Measurements from ENCODE around the gene RABL6.

Gene RABL6

DNA sequence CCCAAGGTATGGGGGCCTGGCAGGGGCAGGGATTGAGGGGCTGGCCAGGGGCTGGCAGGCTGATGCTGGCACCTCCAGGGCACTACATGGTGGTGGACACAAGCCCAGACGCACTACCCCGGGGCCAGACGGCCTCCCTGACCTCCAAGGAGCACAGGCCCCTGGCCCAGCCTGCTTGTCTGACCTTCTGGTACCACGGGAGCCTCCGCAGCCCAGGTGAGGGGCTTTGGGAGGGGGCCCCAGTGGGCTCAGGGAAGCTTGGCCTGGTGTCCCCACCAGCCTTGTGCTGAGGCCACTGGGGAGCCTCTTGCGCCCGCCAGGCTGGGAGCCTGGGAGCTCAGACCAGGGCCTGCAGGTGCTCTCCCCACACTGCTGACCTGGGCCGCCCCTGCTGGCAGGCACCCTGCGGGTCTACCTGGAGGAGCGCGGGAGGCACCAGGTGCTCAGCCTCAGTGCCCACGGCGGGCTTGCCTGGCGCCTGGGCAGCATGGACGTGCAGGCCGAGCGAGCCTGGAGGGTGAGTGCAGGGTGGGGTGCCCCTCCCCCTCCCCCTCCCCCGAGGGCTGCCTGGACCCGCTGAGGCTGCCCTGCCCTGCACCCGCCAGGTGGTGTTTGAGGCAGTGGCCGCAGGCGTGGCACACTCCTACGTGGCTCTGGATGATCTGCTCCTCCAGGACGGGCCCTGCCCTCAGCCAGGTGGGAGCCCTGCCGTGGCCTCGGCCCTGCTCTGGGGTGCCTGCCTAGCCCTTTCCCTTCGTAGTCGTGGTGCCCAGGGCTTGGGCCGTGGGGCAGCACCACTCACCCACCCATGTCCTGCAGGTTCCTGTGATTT is 50.0 kb downstream of the RABL6 start:
- DNase-seq, result no peak
- TF ChIP-seq, protein P1, sequence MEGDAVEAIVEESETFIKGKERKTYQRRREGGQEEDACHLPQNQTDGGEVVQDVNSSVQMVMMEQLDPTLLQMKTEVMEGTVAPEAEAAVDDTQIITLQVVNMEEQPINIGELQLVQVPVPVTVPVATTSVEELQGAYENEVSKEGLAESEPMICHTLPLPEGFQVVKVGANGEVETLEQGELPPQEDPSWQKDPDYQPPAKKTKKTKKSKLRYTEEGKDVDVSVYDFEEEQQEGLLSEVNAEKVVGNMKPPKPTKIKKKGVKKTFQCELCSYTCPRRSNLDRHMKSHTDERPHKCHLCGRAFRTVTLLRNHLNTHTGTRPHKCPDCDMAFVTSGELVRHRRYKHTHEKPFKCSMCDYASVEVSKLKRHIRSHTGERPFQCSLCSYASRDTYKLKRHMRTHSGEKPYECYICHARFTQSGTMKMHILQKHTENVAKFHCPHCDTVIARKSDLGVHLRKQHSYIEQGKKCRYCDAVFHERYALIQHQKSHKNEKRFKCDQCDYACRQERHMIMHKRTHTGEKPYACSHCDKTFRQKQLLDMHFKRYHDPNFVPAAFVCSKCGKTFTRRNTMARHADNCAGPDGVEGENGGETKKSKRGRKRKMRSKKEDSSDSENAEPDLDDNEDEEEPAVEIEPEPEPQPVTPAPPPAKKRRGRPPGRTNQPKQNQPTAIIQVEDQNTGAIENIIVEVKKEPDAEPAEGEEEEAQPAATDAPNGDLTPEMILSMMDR (IDR thresholded peaks at IDR 0.05; ENCODE audit: low read depth, low read length, missing control alignments), result no peak
- in situ Hi-C loops (cut with HindIII; ENCODE audit: low pct_ligation_motif_present, low sequenced_read_pairs), result no loop called here
- Histone ChIP-seq H3K27ac (no peak overlapping the region), H3K27me3 (replicated peaks) (no peaks in the 10 kb centered on the region), H3K4me3 (ENCODE audit: low read depth, low read length) (no peak overlapping the region), H3K36me3 (replicated peaks) (peaks cover 26% of the 10 kb centered on the region)

GRCh38 chr9:136858452-136858843 is 50.7 kb downstream of the RABL6 start:
- Histone ChIP-seq H3K4me3 (ENCODE audit: low read depth, low read length) (no peak overlapping the region), H3K27ac (no peak overlapping the region), H3K36me3 (replicated peaks) (peaks cover 31% of the 10 kb centered on the region), H3K27me3 (replicated peaks) (no peaks in the 10 kb centered on the region)
- in situ Hi-C loops (cut with HindIII; ENCODE audit: low pct_ligation_motif_present, low sequenced_read_pairs), result no loop called here
- no peak for DNase-seq
- TF ChIP-seq, protein P1 (IDR thresholded peaks at IDR 0.05; ENCODE audit: low read depth, low read length, missing control alignments), result no peak

DNA sequence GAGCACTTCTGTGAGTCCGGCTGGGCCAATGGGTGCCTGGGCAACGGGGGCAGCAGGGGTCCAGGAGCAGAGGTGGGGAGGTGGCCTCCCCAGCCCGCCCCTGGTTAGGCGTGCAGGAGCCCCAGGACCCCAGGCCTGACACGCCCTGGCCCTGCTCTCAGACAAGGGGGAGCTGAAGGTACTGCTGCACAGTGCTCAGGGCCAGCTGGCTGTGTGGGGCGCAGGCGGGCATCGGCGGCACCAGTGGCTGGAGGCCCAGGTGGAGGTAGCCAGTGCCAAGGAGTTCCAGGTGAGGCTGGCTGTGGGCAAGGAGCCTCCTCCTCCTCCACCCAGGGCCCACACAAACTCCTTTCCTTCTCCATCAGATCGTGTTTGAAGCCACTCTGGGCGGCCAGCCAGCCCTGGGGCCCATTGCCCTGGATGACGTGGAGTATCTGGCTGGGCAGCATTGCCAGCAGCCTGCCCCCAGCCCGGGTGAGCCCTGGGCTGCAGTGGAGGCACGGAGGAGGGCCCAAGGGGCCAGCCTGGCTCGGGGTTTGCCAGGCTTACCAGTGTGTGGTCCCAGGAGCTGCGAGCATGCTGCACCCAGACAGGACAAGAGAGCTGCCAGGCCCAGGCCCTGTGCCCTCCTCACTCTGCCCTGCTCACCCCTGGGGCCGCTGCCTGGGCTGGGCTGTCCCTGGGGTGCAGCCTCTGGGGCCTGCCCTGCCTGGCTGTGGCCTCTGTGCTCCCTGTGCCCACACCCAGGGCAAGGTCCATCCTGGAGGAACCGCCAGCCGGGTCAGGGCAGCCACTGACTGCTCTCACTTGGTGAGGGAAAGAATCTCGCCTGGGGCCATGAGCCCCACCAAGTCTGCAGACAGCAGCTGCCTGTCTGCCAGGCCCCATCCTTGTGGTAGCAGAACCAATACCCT is 51.4 kb downstream of the RABL6 start:
- TF ChIP-seq, protein P1 (IDR thresholded peaks at IDR 0.05; ENCODE audit: low read depth, low read length, missing control alignments), result no peak
- peaks cover 35% of the 10 kb centered on the region for H3K36me3 ChIP-seq (replicated peaks)
- H3K27me3 ChIP-seq (replicated peaks), result no peaks in the 10 kb centered on the region
- H3K4me3 ChIP-seq (ENCODE audit: low read depth, low read length), result no peak overlapping the region
- DNase-seq, result no peak
- no peak overlapping the region for H3K27ac ChIP-seq
- in situ Hi-C loops (cut with HindIII; ENCODE audit: low pct_ligation_motif_present, low sequenced_read_pairs), result no loop called here

DNA sequence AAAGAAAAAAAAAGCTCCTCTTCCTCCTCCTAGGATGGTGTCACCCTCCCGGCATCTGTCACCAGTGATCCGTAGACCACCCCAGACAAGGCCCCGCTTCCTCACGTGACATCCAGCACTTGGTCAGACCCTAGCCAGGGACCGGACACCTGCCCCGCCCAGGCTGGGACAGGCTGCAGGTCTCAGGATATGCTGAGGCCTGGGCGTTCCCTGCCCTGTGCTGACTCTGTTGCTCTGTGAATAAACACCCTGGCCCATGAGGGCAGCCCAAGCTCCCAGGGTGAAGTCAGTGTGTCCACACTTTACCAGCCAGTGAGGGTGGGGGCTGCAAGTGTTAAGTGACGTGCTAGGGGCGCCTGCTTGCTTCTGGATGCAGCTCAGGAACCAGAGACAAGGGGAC is 52.8 kb downstream of the RABL6 start:
- H3K36me3 ChIP-seq (replicated peaks), result peaks cover 35% of the 10 kb centered on the region
- TF ChIP-seq, protein P1 (IDR thresholded peaks at IDR 0.05; ENCODE audit: low read depth, low read length, missing control alignments), result no peak
- no peak overlapping the region for H3K27ac ChIP-seq
- in situ Hi-C loops (cut with HindIII; ENCODE audit: low pct_ligation_motif_present, low sequenced_read_pairs), result no loop called here
- H3K4me3 ChIP-seq (ENCODE audit: low read depth, low read length), result no peak overlapping the region
- no peak for DNase-seq
- H3K27me3 ChIP-seq (replicated peaks), result no peaks in the 10 kb centered on the region

DNA sequence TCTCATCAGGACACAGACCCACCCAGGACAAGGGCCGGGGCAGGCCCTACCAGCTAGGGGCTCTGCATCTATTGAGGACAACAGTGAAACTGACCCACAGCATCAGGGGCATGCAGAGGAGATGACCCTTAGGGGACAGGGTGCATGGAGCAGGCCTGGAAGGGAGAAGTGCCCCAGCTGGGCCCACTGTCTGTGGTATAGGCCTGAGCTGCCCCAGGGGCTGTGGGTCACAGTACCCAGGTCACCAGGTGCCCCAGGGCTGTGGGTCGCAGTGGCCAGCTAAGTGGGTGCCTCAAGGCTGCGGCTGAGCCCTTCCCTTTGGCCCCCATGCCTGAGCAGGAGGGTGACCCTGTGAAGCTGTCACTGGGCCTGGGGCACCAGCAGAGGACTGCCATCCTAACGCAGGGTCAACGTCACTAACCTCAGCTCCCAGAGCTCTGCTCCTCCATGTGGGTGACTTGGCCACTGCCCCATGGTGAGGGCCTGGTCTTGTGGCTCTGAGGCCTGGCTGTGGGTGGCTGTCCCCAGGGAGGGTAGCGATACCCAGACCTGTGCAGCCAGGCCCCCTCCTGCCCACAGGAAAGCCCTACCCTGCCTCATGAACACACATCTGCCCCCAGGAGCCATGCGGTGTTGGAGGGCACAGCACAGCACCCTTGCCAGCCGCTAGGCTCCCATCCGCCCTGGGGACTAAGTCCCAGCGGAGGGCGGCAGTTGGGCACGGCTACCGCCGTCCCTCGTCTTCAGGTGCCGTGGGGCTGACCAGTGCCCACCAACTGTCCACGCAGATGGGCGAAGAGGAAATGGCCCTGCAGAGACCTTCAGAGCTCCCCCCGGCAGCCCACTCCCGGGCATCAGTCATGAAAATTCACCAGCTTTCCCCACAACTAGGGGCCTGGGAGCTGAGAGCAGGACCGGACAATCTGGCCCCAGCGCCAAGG is 53.5 kb downstream of the RABL6 start:
- TF ChIP-seq, protein P1 (IDR thresholded peaks at IDR 0.05; ENCODE audit: low read depth, low read length, missing control alignments), result no peak
- in situ Hi-C loops (cut with HindIII; ENCODE audit: low pct_ligation_motif_present, low sequenced_read_pairs), result no loop called here
- Histone ChIP-seq H3K36me3 (replicated peaks) (peaks cover 35% of the 10 kb centered on the region), H3K4me3 (ENCODE audit: low read depth, low read length) (no peak overlapping the region), H3K27ac (no peak overlapping the region), H3K27me3 (replicated peaks) (no peaks in the 10 kb centered on the region)
- DNase-seq, result no peak
